MG63 (cell line): ENCODE data around the gene MLXIPL. TPM values are rescaled to one million over a fixed set of nuclear protein-coding genes. Genes with fewer than 3 reads are reported as not detected.

Experiments
- DNase-seq: peaks from one replicate; pipeline ENCODE4 v3.0.0-alpha.2; 2020
- H3K27me3 ChIP-seq: fragments of 250-450 bp; sonication (Bioruptor Pico); 2 replicates; pipeline ENCODE4 v1.5.1; 2020; ENCODE audit warnings: mild to moderate bottlenecking, moderate library complexity
- H3K36me3 ChIP-seq: fragments of 250-450 bp; sonication (Bioruptor Pico); 2 replicates; pipeline ENCODE4 v1.5.1; 2020; ENCODE audit warnings: mild to moderate bottlenecking, moderate library complexity
- H3K4me3 ChIP-seq: fragments of 250-450 bp; sonication (Bioruptor Pico); 2 replicates; pipeline ENCODE4 v1.5.1; 2020; ENCODE audit warnings: mild to moderate bottlenecking, moderate library complexity
- H3K9me3 ChIP-seq: fragments of 250-450 bp; sonication (Bioruptor Pico); 2 replicates; pipeline ENCODE4 v1.5.1; 2020; ENCODE audit warnings: mild to moderate bottlenecking, moderate library complexity
- total RNA-seq: library from RNA; depleted of rRNA; stranded (reverse); fragments of >200 nt; shearing (Covaris generic); gene quantifications from 2 replicates; pipeline ENCODE4 v1.2.3, GENCODE V29; 2014; ENCODE audit warnings: low replicate concordance; rRNA removed

The MLXIPL gene
- total RNA-seq, 1 experiment from 2014 or later: not detected

DNA sequence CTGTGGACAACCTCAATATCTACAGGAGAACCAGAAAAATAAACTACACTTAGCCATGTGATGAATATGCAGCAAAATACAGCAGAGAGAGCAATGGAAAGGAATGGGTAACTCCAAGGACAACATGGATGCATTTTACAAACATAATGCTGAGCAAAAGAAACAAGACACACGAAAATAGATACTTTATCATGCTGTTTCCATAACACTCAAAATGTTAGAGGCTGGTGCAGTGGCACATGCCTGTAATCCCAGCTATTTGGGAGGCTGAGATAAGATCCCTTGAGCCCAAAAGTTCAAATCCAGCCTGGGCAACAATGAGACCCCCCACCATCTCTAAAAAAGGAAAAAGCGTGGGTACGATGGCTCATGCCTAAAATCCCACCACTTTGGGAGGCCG, 75.1 kb downstream of the MLXIPL start:
- Histone ChIP-seq H3K27me3 (no peaks in the 10 kb centered on the region), H3K9me3 (no peaks in the 10 kb centered on the region), H3K4me3 (no peak overlapping the region), H3K36me3 (peaks cover 20% of the 10 kb centered on the region)
- no peak for DNase-seq

DNA sequence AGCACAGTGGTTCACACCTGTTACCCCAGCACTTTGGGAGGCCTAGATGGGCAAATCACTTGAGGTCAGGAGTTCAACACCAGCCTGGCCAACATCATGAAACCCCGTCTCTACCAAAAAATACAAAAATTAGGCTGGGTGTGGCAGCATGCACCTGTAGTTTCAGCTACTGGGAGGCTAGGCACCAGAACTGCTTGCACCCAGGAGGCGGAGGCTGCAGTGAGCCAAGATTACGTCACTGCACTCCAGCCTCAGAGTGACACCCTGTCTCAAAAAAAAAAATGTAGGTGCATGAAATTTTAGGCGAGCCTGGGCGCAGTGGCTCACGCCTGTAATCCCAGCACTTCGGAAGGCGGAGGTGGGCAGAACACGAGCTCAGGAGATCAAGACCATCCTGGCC, 76.5 kb downstream of the MLXIPL start:
- H3K4me3 ChIP-seq: no peak overlapping the region
- H3K36me3 ChIP-seq: peaks cover 20% of the 10 kb centered on the region
- H3K9me3 ChIP-seq: no peaks in the 10 kb centered on the region
- no peaks in the 10 kb centered on the region for H3K27me3 ChIP-seq
- DNase-seq: no peak

DNA sequence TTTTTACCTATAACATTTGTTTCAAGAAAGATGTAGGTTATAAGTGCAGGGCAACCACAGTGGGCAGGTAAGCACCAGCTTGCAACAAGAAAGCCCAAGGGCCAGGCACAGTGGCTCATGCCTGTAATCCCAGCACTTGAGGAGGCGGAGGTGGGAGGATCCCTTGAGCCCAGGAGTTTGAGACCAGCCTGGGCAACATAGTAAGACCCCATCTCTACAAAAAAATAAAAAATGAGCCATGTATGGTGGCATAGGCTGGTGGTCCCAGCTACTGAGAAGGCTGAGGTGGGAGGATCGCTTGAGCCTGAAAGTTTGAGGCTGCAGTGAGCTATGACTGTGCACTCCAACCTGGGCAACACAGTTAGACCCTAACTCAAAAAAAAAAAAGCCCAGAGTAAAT, 79.6 kb downstream of the MLXIPL start:
- Histone ChIP-seq H3K27me3 (no peaks in the 10 kb centered on the region), H3K9me3 (no peaks in the 10 kb centered on the region), H3K4me3 (no peak overlapping the region), H3K36me3 (peaks cover 24% of the 10 kb centered on the region)
- DNase-seq: no peak

Other genes with a start within 250 kb of the MLXIPL start
- 0.32 and 0.79 TPM in 2 replicates for gene FZD9, start 190.7 kb downstream of the MLXIPL start, total RNA-seq
- gene BAZ1B, start 102.2 kb downstream of the MLXIPL start, total RNA-seq: 44.6 and 67.4 TPM in 2 replicates
- 31.6 and 33.3 TPM in 2 replicates for gene BCL7B, start 66.8 kb downstream of the MLXIPL start, total RNA-seq
- 68.6 and 79.0 TPM in 2 replicates for gene TBL2, start 45.9 kb downstream of the MLXIPL start, total RNA-seq
- gene VPS37D, start 43.3 kb upstream of the MLXIPL start, total RNA-seq: 1.4 and 2.6 TPM in 2 replicates
- 5.6 and 6.8 TPM in 2 replicates for gene DNAJC30, start 58.9 kb upstream of the MLXIPL start, total RNA-seq
- 88.8 and 104 TPM in 2 replicates for gene BUD23, start 59.1 kb upstream of the MLXIPL start, total RNA-seq
- gene STX1A, start 95.1 kb upstream of the MLXIPL start, total RNA-seq: 3.8 and 7.8 TPM in 2 replicates
- gene ABHD11, start 114.3 kb upstream of the MLXIPL start, total RNA-seq: 5.0 and 16.7 TPM in 2 replicates
- gene CLDN3, start 145.7 kb upstream of the MLXIPL start, total RNA-seq: not detected in 2 replicates
- not detected in 2 replicates for gene CLDN4, start 206.5 kb upstream of the MLXIPL start, total RNA-seq
- gene METTL27, start 218.0 kb upstream of the MLXIPL start, total RNA-seq: not detected in 2 replicates
- gene TMEM270, start 236.6 kb upstream of the MLXIPL start, total RNA-seq: not detected in 2 replicates